ENCODE results near the gene TEX47.

DNA sequence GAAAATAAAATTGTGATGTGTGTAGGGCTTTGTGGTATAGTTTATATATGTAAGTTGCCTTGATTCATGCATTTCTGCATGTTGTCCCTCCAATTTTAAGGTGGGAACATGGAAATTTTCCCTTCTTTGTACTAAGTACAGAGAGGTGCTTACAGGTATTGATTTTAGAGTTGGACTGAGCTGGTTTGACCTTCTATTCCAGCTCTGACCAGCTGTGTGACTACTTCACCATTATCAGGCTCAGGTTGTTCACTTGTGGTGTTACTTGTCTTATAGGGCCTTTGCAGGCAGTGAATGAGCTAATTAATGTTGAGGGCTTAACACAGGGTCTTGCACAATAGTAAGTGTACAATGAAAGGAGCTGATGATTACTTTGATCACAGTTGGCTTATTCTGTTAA, 19.7 kb downstream of the TEX47 start:
- TF ChIP-seq CTCF (conservative IDR thresholded peaks at IDR 0.05; ENCODE audit: low read depth, low read length) (no peak), EZH2 (IDR thresholded peaks at IDR 0.05; ENCODE audit: borderline replicate concordance, low read depth, low read length, poor library complexity, severe bottlenecking) (no peak)
